Activated CD8-positive, alpha-beta T cell treated with anti-CD3 and anti-CD28 coated beads for 36 hours (primary cell): Measurements from ENCODE around the gene ZNF684. TPM values are rescaled to one million over a fixed set of nuclear protein-coding genes. Genes with fewer than 3 reads are reported as not detected.

Source experiments
- ATAC-seq: fragments of 200-7000 bp; cut with Tn5 transposase; one replicate; pipeline ENCODE4 v1.10.0; 2021; ENCODE audit warnings: mild to moderate bottlenecking, moderate library complexity
- CTCF ChIA-PET: fragments of 350-600 bp; sonication (Branson Sonifier 250); formaldehyde crosslinking; loops from one replicate; lab custom pipeline; 2021; ENCODE audit warnings: antibody characterized with exemption; lab: Charles Lee
- POLR2A ChIA-PET: fragments of 350-600 bp; sonication (Branson Sonifier 250); formaldehyde crosslinking; loops from one replicate; lab custom pipeline; 2021; ENCODE audit warnings: antibody characterized with exemption; lab: Charles Lee
- DNase-seq: peaks from one replicate; pipeline ENCODE4 v3.0.0-alpha.2; 2020
- H3K27ac Mint-ChIP-seq: one replicate; pipeline ENCODE4 v1.8.0; 2021; ENCODE audit warnings: mild to moderate bottlenecking, mixed read lengths
- H3K27me3 Mint-ChIP-seq: one replicate; pipeline ENCODE4 v1.8.0; 2021; ENCODE audit warnings: mixed read lengths
- H3K36me3 Mint-ChIP-seq: one replicate; pipeline ENCODE4 v1.8.0; 2021; ENCODE audit warnings: low read depth, mixed read lengths
- H3K4me1 Mint-ChIP-seq: one replicate; pipeline ENCODE4 v1.8.0; 2021; ENCODE audit warnings: low read depth, mixed read lengths
- H3K4me3 Mint-ChIP-seq: one replicate; pipeline ENCODE4 v1.8.0; 2021; ENCODE audit warnings: mild to moderate bottlenecking, moderate library complexity, mixed read lengths
- H3K9me3 Mint-ChIP-seq: one replicate; pipeline ENCODE4 v1.8.0; 2021; ENCODE audit warnings: mixed read lengths
- intact Hi-C: fragments of 100-400 bp; cut with micrococcal nuclease; formaldehyde crosslinking; loops from one replicate; pipeline ENCODE4 v1.10.0; 2022
- total RNA-seq, 2 experiments: library from RNA; stranded (reverse); gene quantifications; one replicate each; pipeline ENCODE4 v1.2.3, GENCODE V29; 2021
- TF ChIP-seq, protein P1 (sequence below): fragments of 200-600 bp; IDR thresholded peaks from one replicate; pipeline ENCODE4 v1.8.0; 2022; ENCODE audit warnings: antibody characterized with exemption, mild to moderate bottlenecking

Gene ZNF684
- total RNA-seq, 2 experiments from 2014 or later = 4.2 to 4.4 TPM

DNA sequence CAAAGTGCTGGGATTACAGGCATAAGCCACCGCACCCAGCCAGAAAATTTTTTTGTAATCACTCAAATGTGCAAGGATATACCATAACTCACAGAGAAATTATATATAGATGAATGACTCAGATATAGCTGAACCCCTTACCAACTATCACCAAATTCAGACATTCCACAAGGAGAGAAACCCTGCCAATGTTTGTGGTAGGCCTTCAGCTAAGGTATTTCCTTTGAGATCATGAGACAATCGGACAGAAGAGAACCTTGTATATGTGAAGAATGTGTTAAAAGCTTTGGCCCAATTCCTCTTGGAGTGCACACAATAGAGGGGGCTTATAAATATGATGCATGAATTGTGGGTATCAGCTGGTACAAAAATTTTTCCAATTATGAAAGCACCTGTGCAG lies 50.7 kb downstream of the ZNF684 start:
- CTCF ChIA-PET = interaction anchor here (1.2 kb wide), 1 partner anchor 366 kb away, joined by 3 read pairs; no protein-coding TSS in a partner anchor

DNA sequence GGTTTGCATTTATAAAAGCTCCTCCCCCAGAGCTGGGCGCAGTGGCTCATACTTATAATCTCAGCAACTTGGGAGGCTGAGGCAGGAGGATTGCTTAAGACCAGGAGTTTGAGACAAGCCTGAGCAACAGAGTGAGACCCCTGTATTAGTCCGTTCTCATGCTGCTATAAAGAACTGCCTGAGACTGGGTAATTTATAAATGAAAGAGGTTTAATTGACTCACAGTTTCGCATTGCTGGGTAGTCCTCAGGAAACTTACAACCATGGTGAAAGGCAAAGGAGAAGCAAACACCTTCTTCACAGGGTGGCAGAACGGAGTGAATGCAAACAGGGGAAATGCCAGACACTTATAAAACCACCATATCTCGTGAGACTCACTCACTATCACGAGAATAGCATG lies 52.5 kb downstream of the ZNF684 start:
- no peak overlapping the region for H3K4me3 Mint-ChIP-seq
- ChIA-PET CTCF (interaction anchor here (1.5 kb wide), 1 partner anchor 51 kb away, joined by 4 read pairs; no protein-coding TSS in a partner anchor), POLR2A (interaction anchor here (0.7 to 1.2 kb wide), 2 partner anchors 12 to 200 kb away, joined by 3 to 5 read pairs; no protein-coding TSS in a partner anchor)
- ATAC-seq (peak; percentile 71), DNase-seq (peak; percentile 40)
- peaks cover 4% of the 10 kb centered on the region for H3K27me3 Mint-ChIP-seq
- peaks cover 15% of the 10 kb centered on the region for H3K4me1 Mint-ChIP-seq
- intact Hi-C loops = no loop called here
- peak overlapping the region; percentile 13 for H3K27ac Mint-ChIP-seq
- no peaks in the 10 kb centered on the region for H3K9me3 Mint-ChIP-seq
- TF ChIP-seq, protein P1, sequence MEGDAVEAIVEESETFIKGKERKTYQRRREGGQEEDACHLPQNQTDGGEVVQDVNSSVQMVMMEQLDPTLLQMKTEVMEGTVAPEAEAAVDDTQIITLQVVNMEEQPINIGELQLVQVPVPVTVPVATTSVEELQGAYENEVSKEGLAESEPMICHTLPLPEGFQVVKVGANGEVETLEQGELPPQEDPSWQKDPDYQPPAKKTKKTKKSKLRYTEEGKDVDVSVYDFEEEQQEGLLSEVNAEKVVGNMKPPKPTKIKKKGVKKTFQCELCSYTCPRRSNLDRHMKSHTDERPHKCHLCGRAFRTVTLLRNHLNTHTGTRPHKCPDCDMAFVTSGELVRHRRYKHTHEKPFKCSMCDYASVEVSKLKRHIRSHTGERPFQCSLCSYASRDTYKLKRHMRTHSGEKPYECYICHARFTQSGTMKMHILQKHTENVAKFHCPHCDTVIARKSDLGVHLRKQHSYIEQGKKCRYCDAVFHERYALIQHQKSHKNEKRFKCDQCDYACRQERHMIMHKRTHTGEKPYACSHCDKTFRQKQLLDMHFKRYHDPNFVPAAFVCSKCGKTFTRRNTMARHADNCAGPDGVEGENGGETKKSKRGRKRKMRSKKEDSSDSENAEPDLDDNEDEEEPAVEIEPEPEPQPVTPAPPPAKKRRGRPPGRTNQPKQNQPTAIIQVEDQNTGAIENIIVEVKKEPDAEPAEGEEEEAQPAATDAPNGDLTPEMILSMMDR = no peak
- H3K36me3 Mint-ChIP-seq = no peaks in the 10 kb centered on the region

More for the DNA sequence above, 50.7 kb downstream of the ZNF684 start:
- ATAC-seq = no peak
- Mint-ChIP-seq H3K27ac (no peak overlapping the region), H3K36me3 (no peaks in the 10 kb centered on the region), H3K9me3 (no peaks in the 10 kb centered on the region), H3K4me1 (peaks cover 15% of the 10 kb centered on the region), H3K4me3 (no peak overlapping the region), H3K27me3 (peaks cover 4% of the 10 kb centered on the region)
- DNase-seq = no peak
- TF ChIP-seq, protein P1 = no peak
- POLR2A ChIA-PET = interaction anchor here (1.0 to 1.3 kb wide), 2 partner anchors 69 to 73 kb away, joined by 3 to 4 read pairs; partner anchors contain the start of gene EXO5
- intact Hi-C loops = no loop called here

DNA sequence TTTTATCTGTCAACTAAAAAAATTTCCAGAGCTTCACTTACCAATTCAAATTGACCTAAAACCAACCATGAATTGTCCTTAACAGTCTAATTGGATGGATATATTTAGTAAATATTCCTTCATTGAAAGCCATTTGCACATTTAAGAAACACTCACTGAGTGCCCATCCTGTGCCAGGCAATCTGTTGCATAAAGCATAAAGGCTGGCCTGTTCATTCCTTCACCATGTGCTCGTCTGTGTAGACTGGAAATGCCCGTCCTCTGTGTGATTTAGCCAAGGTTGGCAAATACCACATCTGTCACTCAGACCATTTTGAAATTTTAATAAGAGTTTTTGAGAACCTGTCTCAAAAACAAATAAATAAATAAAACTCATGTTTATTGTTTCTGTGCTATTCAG lies 57.1 kb downstream of the ZNF684 start:
- CTCF ChIA-PET = interaction anchor here (1.3 to 4.7 kb wide), 7 partner anchors 8 to 186 kb away, joined by 3 to 23 read pairs (median 4); partner anchors contain the start of gene ZNF684
- no peaks in the 10 kb centered on the region for H3K36me3 Mint-ChIP-seq
- H3K27ac Mint-ChIP-seq = no peak overlapping the region
- H3K4me3 Mint-ChIP-seq = no peak overlapping the region
- no peaks in the 10 kb centered on the region for H3K9me3 Mint-ChIP-seq
- TF ChIP-seq, protein P1 = no peak
- POLR2A ChIA-PET = no interaction called here
- intact Hi-C loops = no loop called here
- DNase-seq (no peak), ATAC-seq (no peak)
- H3K27me3 Mint-ChIP-seq = peaks cover 7% of the 10 kb centered on the region
- peaks cover 18% of the 10 kb centered on the region for H3K4me1 Mint-ChIP-seq

DNA sequence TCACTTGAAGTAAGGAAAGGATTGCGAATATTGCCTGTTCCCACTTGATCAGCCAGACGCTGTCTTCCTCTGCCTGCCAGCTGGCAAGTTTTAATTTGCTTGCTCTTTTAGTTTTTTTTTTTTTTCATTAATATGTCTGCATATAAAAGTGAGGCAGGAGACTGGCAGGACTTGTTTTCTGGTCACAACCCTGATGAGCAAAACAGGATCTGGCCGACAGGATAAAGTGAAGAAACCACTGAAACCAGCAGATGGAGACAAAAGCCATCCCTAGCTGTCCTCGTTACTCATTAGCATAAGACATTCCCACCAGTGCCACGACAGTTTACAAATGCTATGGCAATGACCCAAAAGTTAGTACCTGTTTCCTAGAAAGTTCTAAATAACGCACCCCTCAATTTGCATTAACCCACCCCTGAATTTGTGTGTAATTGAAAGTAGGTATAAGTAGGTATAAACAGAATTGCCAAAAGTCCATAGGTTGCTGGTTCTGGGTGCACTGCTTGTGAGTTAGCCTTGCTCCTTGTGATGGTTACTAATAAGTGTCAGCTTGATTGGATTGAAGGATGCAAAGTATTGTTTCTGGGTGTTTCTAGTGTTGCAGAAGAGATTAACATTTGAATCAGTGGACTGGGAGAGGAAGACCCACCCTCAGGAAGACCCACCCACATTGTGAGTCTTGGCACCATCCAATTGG lies 60.8 kb downstream of the ZNF684 start:
- TF ChIP-seq, protein P1 = peak; percentile 59
- H3K27ac Mint-ChIP-seq = no peak overlapping the region
- no peaks in the 10 kb centered on the region for H3K36me3 Mint-ChIP-seq
- CTCF ChIA-PET = no interaction called here
- H3K4me1 Mint-ChIP-seq = peaks cover 13% of the 10 kb centered on the region
- H3K9me3 Mint-ChIP-seq = no peaks in the 10 kb centered on the region
- DNase-seq (peak; percentile 33), ATAC-seq (peak; percentile 64)
- intact Hi-C loops = no loop called here
- H3K4me3 Mint-ChIP-seq = no peak overlapping the region
- H3K27me3 Mint-ChIP-seq = peaks cover 3% of the 10 kb centered on the region
- POLR2A ChIA-PET = no interaction called here
